A673 (cell line): ENCODE data around the gene CBY1.

ENCODE experiments used
- EZH2 ChIP-seq: fragments of 200-600 bp; sonication (generic); IDR thresholded peaks from 2 replicates; pipeline ENCODE4 v1.6.1; 2017; ENCODE audit warnings: borderline replicate concordance, low read depth, mild to moderate bottlenecking, mixed read lengths, antibody characterized with exemption, low read length; ENCODE audit not compliant: poor library complexity, severe bottlenecking
- TF ChIP-seq, protein P1 (sequence below): fragments of 300-800, 200-600 bp; sonication (generic); conservative IDR thresholded peaks from 2 replicates; pipeline ENCODE4 v1.5.1; 2017; ENCODE audit warnings: low read depth, mild to moderate bottlenecking, antibody characterized with exemption, low read length, moderate library complexity, mixed read lengths

DNA sequence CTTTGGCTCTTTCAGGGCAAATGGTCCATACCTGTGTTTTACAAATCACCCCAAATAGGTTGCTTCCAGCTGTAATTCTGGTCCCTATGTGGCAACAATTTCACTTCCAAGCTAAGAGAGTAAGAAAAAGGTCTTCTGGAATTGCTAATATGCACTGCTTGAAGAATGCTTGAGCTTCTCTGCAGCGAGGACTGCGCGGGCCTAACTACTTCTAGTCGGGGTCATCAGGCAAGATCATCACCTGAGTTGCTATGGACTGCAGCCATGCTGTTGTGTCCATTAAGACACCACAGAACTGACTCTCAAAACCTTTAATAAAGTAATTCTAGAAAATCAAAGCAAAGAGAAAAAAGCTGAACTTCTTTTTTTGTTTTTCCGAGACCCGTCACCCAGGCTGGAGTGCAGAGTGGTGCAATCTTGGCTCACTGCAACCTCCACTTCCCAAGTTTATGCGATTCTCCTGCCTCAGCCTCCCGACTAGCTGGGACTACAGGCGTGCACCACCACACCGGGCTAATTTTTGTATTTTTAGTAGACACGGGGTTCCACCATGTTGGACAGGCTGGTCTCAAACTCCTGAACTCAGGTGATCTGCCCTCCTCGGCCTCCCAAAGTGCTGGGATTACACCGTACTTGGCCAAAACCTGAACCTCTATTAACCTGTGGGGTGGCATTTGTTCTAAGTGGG is 42.1 kb downstream of the CBY1 start:
- no peak for TF ChIP-seq EZH2
- TF ChIP-seq, protein P1, sequence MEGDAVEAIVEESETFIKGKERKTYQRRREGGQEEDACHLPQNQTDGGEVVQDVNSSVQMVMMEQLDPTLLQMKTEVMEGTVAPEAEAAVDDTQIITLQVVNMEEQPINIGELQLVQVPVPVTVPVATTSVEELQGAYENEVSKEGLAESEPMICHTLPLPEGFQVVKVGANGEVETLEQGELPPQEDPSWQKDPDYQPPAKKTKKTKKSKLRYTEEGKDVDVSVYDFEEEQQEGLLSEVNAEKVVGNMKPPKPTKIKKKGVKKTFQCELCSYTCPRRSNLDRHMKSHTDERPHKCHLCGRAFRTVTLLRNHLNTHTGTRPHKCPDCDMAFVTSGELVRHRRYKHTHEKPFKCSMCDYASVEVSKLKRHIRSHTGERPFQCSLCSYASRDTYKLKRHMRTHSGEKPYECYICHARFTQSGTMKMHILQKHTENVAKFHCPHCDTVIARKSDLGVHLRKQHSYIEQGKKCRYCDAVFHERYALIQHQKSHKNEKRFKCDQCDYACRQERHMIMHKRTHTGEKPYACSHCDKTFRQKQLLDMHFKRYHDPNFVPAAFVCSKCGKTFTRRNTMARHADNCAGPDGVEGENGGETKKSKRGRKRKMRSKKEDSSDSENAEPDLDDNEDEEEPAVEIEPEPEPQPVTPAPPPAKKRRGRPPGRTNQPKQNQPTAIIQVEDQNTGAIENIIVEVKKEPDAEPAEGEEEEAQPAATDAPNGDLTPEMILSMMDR, result no peak
